Measurements from ENCODE around the gene ITGA11.

ITGA11 gene

GRCh38 chr15:68252925-68253534 lies 178.9 kb downstream of the ITGA11 start:
- Histone ChIP-seq H3K9me3 (ENCODE audit: insufficient read depth, low read length) (no peaks in the 10 kb centered on the region), H3K4me3 (ENCODE audit: insufficient read length, low read depth) (no peak overlapping the region), H3K9ac (ENCODE audit: insufficient read length, low read depth) (no peak overlapping the region), H3K36me3 (ENCODE audit: insufficient read depth, insufficient read length, low read length) (no peaks in the 10 kb centered on the region), H3K4me1 (ENCODE audit: insufficient read depth, insufficient read length) (no peaks in the 10 kb centered on the region), H3K27me3 (ENCODE audit: insufficient read depth, insufficient read length) (no peaks in the 10 kb centered on the region)
- TF ChIP-seq YY1 (IDR thresholded peaks at IDR 0.05; ENCODE audit: insufficient read depth, insufficient read length) = no peak
- peak; percentile 48 for DNase-seq (ENCODE audit: low read depth, low spot score)

GRCh38 chr15:68249058-68249713 lies 182.8 kb downstream of the ITGA11 start:
- H3K9ac ChIP-seq (ENCODE audit: insufficient read length, low read depth) = no peak overlapping the region
- H3K36me3 ChIP-seq (ENCODE audit: insufficient read depth, insufficient read length, low read length) = no peaks in the 10 kb centered on the region
- no peaks in the 10 kb centered on the region for H3K4me1 ChIP-seq (ENCODE audit: insufficient read depth, insufficient read length)
- no peak for TF ChIP-seq YY1 (IDR thresholded peaks at IDR 0.05; ENCODE audit: insufficient read depth, insufficient read length)
- no peak for TF ChIP-seq ZNF274 (IDR thresholded peaks at IDR 0.05; ENCODE audit: low read depth, low read length)
- DNase-seq (ENCODE audit: low read depth, low spot score) = no peak
- no peaks in the 10 kb centered on the region for H3K27me3 ChIP-seq (ENCODE audit: insufficient read depth, insufficient read length)
- H3K4me3 ChIP-seq (ENCODE audit: insufficient read length, low read depth) = no peak overlapping the region
- peaks cover 6% of the 10 kb centered on the region for H3K9me3 ChIP-seq (ENCODE audit: insufficient read depth, low read length)
